Skeletal muscle satellite cell (primary cell): ENCODE results near the gene MARK4.

Experiments used
- H3K27me3 ChIP-seq: 2 replicates; pipeline ENCODE4 v1.7.0; 2013; ENCODE audit warnings: low read length; ENCODE audit not compliant: control insufficient read depth, insufficient read depth
- H3K36me3 ChIP-seq: 2 replicates; pipeline ENCODE4 v1.7.0; 2013; ENCODE audit warnings: mild to moderate bottlenecking, control low read depth, low read length; ENCODE audit not compliant: insufficient read depth
- H3K4me1 ChIP-seq: 2 replicates; pipeline ENCODE4 v1.7.0; 2013; ENCODE audit warnings: low read length; ENCODE audit not compliant: control insufficient read depth, insufficient read depth
- H3K4me2 ChIP-seq: 2 replicates; pipeline ENCODE4 v1.7.0; 2013; ENCODE audit warnings: mild to moderate bottlenecking, low read length
- H3K4me3 ChIP-seq: 2 replicates; pipeline ENCODE4 v1.7.0; 2013; ENCODE audit warnings: low read length
- H3K9ac ChIP-seq: 2 replicates; pipeline ENCODE4 v1.7.0; 2013; ENCODE audit warnings: mild to moderate bottlenecking, low read depth, low read length, moderate library complexity
- H3K9me3 ChIP-seq: replicated peaks from 2 replicates; pipeline ENCODE4 v1.7.0; 2013; ENCODE audit warnings: mild to moderate bottlenecking, control low read depth, low read length

MARK4 gene

GRCh38 chr19:45278087-45278486 is 27.0 kb downstream of the MARK4 start:
- Histone ChIP-seq H3K4me1 (no peaks in the 10 kb centered on the region), H3K4me2 (no peak overlapping the region), H3K27me3 (no peaks in the 10 kb centered on the region), H3K4me3 (no peak overlapping the region), H3K36me3 (peaks cover 47% of the 10 kb centered on the region), H3K9ac (no peak overlapping the region), H3K9me3 (no peaks in the 10 kb centered on the region)

GRCh38 chr19:45279587-45280192 is 28.6 kb downstream of the MARK4 start:
- no peak overlapping the region for H3K4me3 ChIP-seq
- H3K4me1 ChIP-seq: no peaks in the 10 kb centered on the region
- H3K9me3 ChIP-seq: no peaks in the 10 kb centered on the region
- no peak overlapping the region for H3K4me2 ChIP-seq
- H3K27me3 ChIP-seq: no peaks in the 10 kb centered on the region
- no peak overlapping the region for H3K9ac ChIP-seq
- peaks cover 49% of the 10 kb centered on the region for H3K36me3 ChIP-seq

GRCh38 chr19:45280471-45280961 is 29.4 kb downstream of the MARK4 start:
- H3K4me2 ChIP-seq: no peak overlapping the region
- H3K27me3 ChIP-seq: no peaks in the 10 kb centered on the region
- H3K9ac ChIP-seq: no peak overlapping the region
- H3K36me3 ChIP-seq: peaks cover 48% of the 10 kb centered on the region
- no peaks in the 10 kb centered on the region for H3K4me1 ChIP-seq
- H3K4me3 ChIP-seq: no peak overlapping the region
- H3K9me3 ChIP-seq: no peaks in the 10 kb centered on the region

- H3K4me3 ChIP-seq: no peak overlapping the region
- no peaks in the 10 kb centered on the region for H3K27me3 ChIP-seq
- no peak overlapping the region for H3K9ac ChIP-seq
- no peaks in the 10 kb centered on the region for H3K4me1 ChIP-seq
- no peak overlapping the region for H3K4me2 ChIP-seq
- peaks cover 43% of the 10 kb centered on the region for H3K36me3 ChIP-seq
- no peaks in the 10 kb centered on the region for H3K9me3 ChIP-seq
These were observed 32.5 kb downstream of the MARK4 start for GRCh38 chr19:45283443-45284033.

- no peaks in the 10 kb centered on the region for H3K27me3 ChIP-seq
- H3K4me2 ChIP-seq: no peak overlapping the region
- H3K9me3 ChIP-seq: no peaks in the 10 kb centered on the region
- H3K4me1 ChIP-seq: no peaks in the 10 kb centered on the region
- no peak overlapping the region for H3K4me3 ChIP-seq
- no peak overlapping the region for H3K9ac ChIP-seq
- peaks cover 42% of the 10 kb centered on the region for H3K36me3 ChIP-seq
These were observed 39.4 kb downstream of the MARK4 start for GRCh38 chr19:45290381-45290931.

GRCh38 chr19:45291834-45292233 is 40.8 kb downstream of the MARK4 start:
- H3K9ac ChIP-seq: no peak overlapping the region
- H3K9me3 ChIP-seq: no peaks in the 10 kb centered on the region
- H3K4me3 ChIP-seq: no peak overlapping the region
- no peaks in the 10 kb centered on the region for H3K27me3 ChIP-seq
- H3K4me1 ChIP-seq: no peaks in the 10 kb centered on the region
- H3K36me3 ChIP-seq: peaks cover 49% of the 10 kb centered on the region
- no peak overlapping the region for H3K4me2 ChIP-seq

GRCh38 chr19:45293682-45294081 is 42.6 kb downstream of the MARK4 start:
- no peak overlapping the region for H3K4me2 ChIP-seq
- no peaks in the 10 kb centered on the region for H3K27me3 ChIP-seq
- no peak overlapping the region for H3K4me3 ChIP-seq
- H3K9me3 ChIP-seq: no peaks in the 10 kb centered on the region
- peaks cover 49% of the 10 kb centered on the region for H3K36me3 ChIP-seq
- H3K4me1 ChIP-seq: no peaks in the 10 kb centered on the region
- H3K9ac ChIP-seq: no peak overlapping the region

GRCh38 chr19:45294291-45295029 is 43.4 kb downstream of the MARK4 start:
- no peaks in the 10 kb centered on the region for H3K27me3 ChIP-seq
- H3K9ac ChIP-seq: no peak overlapping the region
- no peak overlapping the region for H3K4me3 ChIP-seq
- no peaks in the 10 kb centered on the region for H3K9me3 ChIP-seq
- no peaks in the 10 kb centered on the region for H3K4me1 ChIP-seq
- H3K36me3 ChIP-seq: peaks cover 46% of the 10 kb centered on the region
- no peak overlapping the region for H3K4me2 ChIP-seq

GRCh38 chr19:45295873-45296272 is 44.8 kb downstream of the MARK4 start:
- Histone ChIP-seq H3K9me3 (no peaks in the 10 kb centered on the region), H3K4me1 (no peaks in the 10 kb centered on the region), H3K4me2 (no peak overlapping the region), H3K27me3 (no peaks in the 10 kb centered on the region), H3K9ac (no peak overlapping the region), H3K36me3 (peaks cover 41% of the 10 kb centered on the region), H3K4me3 (no peak overlapping the region)

GRCh38 chr19:45296355-45296754 is 45.3 kb downstream of the MARK4 start:
- H3K9me3 ChIP-seq: no peaks in the 10 kb centered on the region
- peaks cover 41% of the 10 kb centered on the region for H3K36me3 ChIP-seq
- no peak overlapping the region for H3K4me2 ChIP-seq
- H3K27me3 ChIP-seq: no peaks in the 10 kb centered on the region
- no peaks in the 10 kb centered on the region for H3K4me1 ChIP-seq
- H3K4me3 ChIP-seq: no peak overlapping the region
- no peak overlapping the region for H3K9ac ChIP-seq

GRCh38 chr19:45297674-45298073 is 46.6 kb downstream of the MARK4 start:
- Histone ChIP-seq H3K4me3 (no peak overlapping the region), H3K9me3 (no peaks in the 10 kb centered on the region), H3K27me3 (no peaks in the 10 kb centered on the region), H3K9ac (no peak overlapping the region), H3K36me3 (peaks cover 32% of the 10 kb centered on the region), H3K4me1 (no peaks in the 10 kb centered on the region), H3K4me2 (no peak overlapping the region)
